ENCODE results near the gene VTA1. TPM values are rescaled to one million over a fixed set of nuclear protein-coding genes. Genes with fewer than 3 reads are reported as not detected.

The VTA1 gene
- total RNA-seq, 1 donor from 2014 or later = 33.2 TPM

GRCh38 chr6:142238881-142239280, 91.8 kb downstream of the VTA1 start:
- no peaks in the 10 kb centered on the region for H3K4me1 ChIP-seq
- no peak for TF ChIP-seq CTCF (IDR thresholded peaks at IDR 0.05; ENCODE audit: borderline replicate concordance)
- no peak for DNase-seq
- H3K27ac ChIP-seq (replicated peaks) = no peak overlapping the region
- H3K27me3 ChIP-seq (ENCODE audit: low read depth) = no peaks in the 10 kb centered on the region
- no peaks in the 10 kb centered on the region for H3K36me3 ChIP-seq
- no peaks in the 10 kb centered on the region for H3K9me3 ChIP-seq (replicated peaks)
- intact Hi-C loops (cut with micrococcal nuclease) = no loop called here
- no peak overlapping the region for H3K4me3 ChIP-seq

- DNase-seq = no peak
- H3K4me3 ChIP-seq = no peak overlapping the region
- H3K4me1 ChIP-seq = no peaks in the 10 kb centered on the region
- TF ChIP-seq CTCF (IDR thresholded peaks at IDR 0.05; ENCODE audit: borderline replicate concordance) = no peak
- H3K36me3 ChIP-seq = no peaks in the 10 kb centered on the region
- H3K9me3 ChIP-seq (replicated peaks) = no peaks in the 10 kb centered on the region
- no peaks in the 10 kb centered on the region for H3K27me3 ChIP-seq (ENCODE audit: low read depth)
- intact Hi-C loops (cut with micrococcal nuclease) = no loop called here
- no peak overlapping the region for H3K27ac ChIP-seq (replicated peaks)
Measured at GRCh38 chr6:142240179-142240578, 93.1 kb downstream of the VTA1 start.

GRCh38 chr6:142241061-142241460, 94.0 kb downstream of the VTA1 start:
- no peak for TF ChIP-seq CTCF (IDR thresholded peaks at IDR 0.05; ENCODE audit: borderline replicate concordance)
- no peaks in the 10 kb centered on the region for H3K27me3 ChIP-seq (ENCODE audit: low read depth)
- no peak overlapping the region for H3K27ac ChIP-seq (replicated peaks)
- no peak overlapping the region for H3K4me3 ChIP-seq
- H3K4me1 ChIP-seq = no peaks in the 10 kb centered on the region
- no peak for DNase-seq
- intact Hi-C loops (cut with micrococcal nuclease) = no loop called here
- no peaks in the 10 kb centered on the region for H3K9me3 ChIP-seq (replicated peaks)
- H3K36me3 ChIP-seq = no peaks in the 10 kb centered on the region

- Histone ChIP-seq H3K27me3 (ENCODE audit: low read depth) (no peaks in the 10 kb centered on the region), H3K4me3 (no peak overlapping the region), H3K4me1 (no peaks in the 10 kb centered on the region), H3K36me3 (no peaks in the 10 kb centered on the region), H3K27ac (replicated peaks) (no peak overlapping the region), H3K9me3 (replicated peaks) (no peaks in the 10 kb centered on the region)
- DNase-seq = no peak
- TF ChIP-seq CTCF (IDR thresholded peaks at IDR 0.05; ENCODE audit: borderline replicate concordance) = no peak
- intact Hi-C loops (cut with micrococcal nuclease) = no loop called here
Measured at GRCh38 chr6:142242269-142242668, 95.2 kb downstream of the VTA1 start.

GRCh38 chr6:142246960-142247359, 99.9 kb downstream of the VTA1 start:
- TF ChIP-seq CTCF (IDR thresholded peaks at IDR 0.05; ENCODE audit: borderline replicate concordance) = no peak
- no peaks in the 10 kb centered on the region for H3K36me3 ChIP-seq
- no peak for DNase-seq
- H3K4me3 ChIP-seq = no peak overlapping the region
- no peak overlapping the region for H3K27ac ChIP-seq (replicated peaks)
- H3K27me3 ChIP-seq (ENCODE audit: low read depth) = no peaks in the 10 kb centered on the region
- no peaks in the 10 kb centered on the region for H3K4me1 ChIP-seq
- intact Hi-C loops (cut with micrococcal nuclease) = no loop called here
- H3K9me3 ChIP-seq (replicated peaks) = no peaks in the 10 kb centered on the region

- Histone ChIP-seq H3K4me3 (no peak overlapping the region), H3K36me3 (no peaks in the 10 kb centered on the region), H3K9me3 (replicated peaks) (no peaks in the 10 kb centered on the region), H3K4me1 (no peaks in the 10 kb centered on the region), H3K27ac (replicated peaks) (no peak overlapping the region), H3K27me3 (ENCODE audit: low read depth) (no peaks in the 10 kb centered on the region)
- intact Hi-C loops (cut with micrococcal nuclease) = no loop called here
- no peak for DNase-seq
- no peak for TF ChIP-seq CTCF (IDR thresholded peaks at IDR 0.05; ENCODE audit: borderline replicate concordance)
Measured at GRCh38 chr6:142249266-142249665, 102.2 kb downstream of the VTA1 start.
